HFF-Myc (cell line): ENCODE measurements around the gene CPT2.
A peak's percentile ranks its signal among the peaks of the same experiment; 100 is the strongest.
"Not testable (repeated sequence)": the region's sequence is repeated elsewhere in the genome, so short reads cannot be mapped to it uniquely, and the experiment has no call there.

Source experiments
- DNase-seq: peaks from one replicate; pipeline ENCODE4 v3.0.0-alpha.2; 2011; ENCODE audit warnings: low read depth; ENCODE audit errors: extremely low read depth
- H3K4me3 ChIP-seq: replicated peaks from 2 replicates; pipeline ENCODE4 v1.5.1; 2011; ENCODE audit warnings: low read depth, mild to moderate bottlenecking, control low read depth, low read length
- TF ChIP-seq, protein P1 (sequence below): IDR thresholded peaks from 2 replicates; pipeline ENCODE4 v1.5.1; 2012; ENCODE audit warnings: mild to moderate bottlenecking, low read depth, low read length, control low read depth; ENCODE audit errors: missing control alignments

Gene CPT2

GRCh38 chr1:53180951-53181350 lies 15.7 kb upstream of the CPT2 start:
- TF ChIP-seq, protein P1, sequence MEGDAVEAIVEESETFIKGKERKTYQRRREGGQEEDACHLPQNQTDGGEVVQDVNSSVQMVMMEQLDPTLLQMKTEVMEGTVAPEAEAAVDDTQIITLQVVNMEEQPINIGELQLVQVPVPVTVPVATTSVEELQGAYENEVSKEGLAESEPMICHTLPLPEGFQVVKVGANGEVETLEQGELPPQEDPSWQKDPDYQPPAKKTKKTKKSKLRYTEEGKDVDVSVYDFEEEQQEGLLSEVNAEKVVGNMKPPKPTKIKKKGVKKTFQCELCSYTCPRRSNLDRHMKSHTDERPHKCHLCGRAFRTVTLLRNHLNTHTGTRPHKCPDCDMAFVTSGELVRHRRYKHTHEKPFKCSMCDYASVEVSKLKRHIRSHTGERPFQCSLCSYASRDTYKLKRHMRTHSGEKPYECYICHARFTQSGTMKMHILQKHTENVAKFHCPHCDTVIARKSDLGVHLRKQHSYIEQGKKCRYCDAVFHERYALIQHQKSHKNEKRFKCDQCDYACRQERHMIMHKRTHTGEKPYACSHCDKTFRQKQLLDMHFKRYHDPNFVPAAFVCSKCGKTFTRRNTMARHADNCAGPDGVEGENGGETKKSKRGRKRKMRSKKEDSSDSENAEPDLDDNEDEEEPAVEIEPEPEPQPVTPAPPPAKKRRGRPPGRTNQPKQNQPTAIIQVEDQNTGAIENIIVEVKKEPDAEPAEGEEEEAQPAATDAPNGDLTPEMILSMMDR, result no peak
- no peak for DNase-seq
- H3K4me3 ChIP-seq, result no peak overlapping the region

GRCh38 chr1:53182111-53182593 lies 14.5 kb upstream of the CPT2 start:
- TF ChIP-seq, protein P1, result peak; percentile 78
- H3K4me3 ChIP-seq, result no peak overlapping the region
- no peak for DNase-seq

DNA sequence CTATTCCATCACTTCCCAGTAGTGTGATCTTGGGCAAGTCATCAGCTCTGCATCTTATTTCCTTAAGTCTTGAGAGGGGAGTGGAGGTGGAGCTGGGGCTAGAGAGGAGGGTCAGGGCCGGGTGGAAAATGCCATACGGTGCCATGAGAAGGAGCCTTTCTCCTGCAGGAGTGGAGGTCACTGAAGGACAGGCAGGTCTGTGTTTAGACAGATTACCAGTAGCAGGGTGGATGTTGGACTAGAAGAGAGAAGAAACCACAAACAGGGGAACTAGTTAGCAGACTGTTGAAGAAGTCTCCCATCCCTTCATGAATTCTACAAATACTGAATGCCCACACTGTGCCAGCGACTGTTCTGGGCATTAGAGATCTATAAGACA lies 13.9 kb upstream of the CPT2 start:
- TF ChIP-seq, protein P1, result no peak
- DNase-seq, result no peak
- no peak overlapping the region for H3K4me3 ChIP-seq

GRCh38 chr1:53183095-53183990 lies 13.3 kb upstream of the CPT2 start:
- TF ChIP-seq, protein P1, result no peak
- H3K4me3 ChIP-seq, result no peak overlapping the region
- DNase-seq, result peak; percentile 75

GRCh38 chr1:53185955-53186297 lies 10.7 kb upstream of the CPT2 start:
- H3K4me3 ChIP-seq, DNase-seq: not testable (repeated sequence)

DNA sequence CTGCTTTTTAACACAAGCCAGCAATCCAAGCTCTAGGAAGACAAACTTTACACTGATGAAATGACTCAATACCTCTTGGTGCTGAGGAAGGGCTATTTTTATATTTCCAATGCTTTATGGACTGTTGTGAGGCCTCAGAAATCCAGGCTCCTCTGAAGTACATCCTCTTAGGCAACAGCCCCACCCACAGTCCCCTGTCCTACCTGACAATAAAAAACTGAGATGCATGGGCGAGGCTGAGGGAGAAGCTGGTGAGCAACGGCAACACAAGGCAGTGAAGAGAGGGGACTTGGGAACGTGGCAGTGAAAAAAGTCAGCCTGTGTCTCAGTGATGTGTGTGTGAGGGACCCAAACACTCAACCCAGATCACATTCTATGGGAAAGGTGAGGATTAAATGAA lies 10.1 kb upstream of the CPT2 start:
- TF ChIP-seq, protein P1, result no peak
- H3K4me3 ChIP-seq, result no peak overlapping the region
- DNase-seq, result no peak

DNA sequence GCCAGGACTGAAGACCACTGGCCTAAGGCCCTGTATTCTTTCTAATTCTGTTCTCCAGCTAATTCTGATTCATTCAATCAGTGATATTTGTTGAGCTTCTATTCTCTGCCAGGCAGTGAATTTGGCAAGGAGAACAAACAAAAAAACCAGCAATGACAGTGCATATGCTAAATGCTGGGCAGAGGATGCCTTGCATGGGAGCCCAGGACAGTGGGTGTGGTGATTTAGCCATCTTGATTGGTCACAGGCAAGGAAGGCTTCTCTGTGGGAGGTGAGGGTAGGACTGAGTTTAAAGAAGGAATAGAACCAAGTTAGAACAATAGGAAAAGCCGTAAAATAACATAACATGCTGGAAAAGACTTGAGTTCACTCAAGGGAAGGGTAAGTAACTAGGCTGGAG lies 9.2 kb upstream of the CPT2 start:
- no peak for DNase-seq
- TF ChIP-seq, protein P1, result no peak
- H3K4me3 ChIP-seq, result no peak overlapping the region
